Panc1 (cell line): Measurements from ENCODE around the gene ANKH. TPM values are rescaled to one million over a fixed set of nuclear protein-coding genes. Genes with fewer than 3 reads are reported as not detected.

Experiments
- ATAC-seq: fragments of 200-7000 bp; cut with Tn5 transposase; 2 replicates; pipeline ENCODE4 v1.9.1; 2020; ENCODE audit warnings: mild to moderate bottlenecking, moderate library complexity
- BruUV-seq: library from RNA; stranded (reverse); fragments of 400-500 nt; replicated peaks from 2 replicates; lab custom pipeline; 2021; lab: Mats Ljungman, UMichigan
- CTCF ChIA-PET: fragments of 300-600 bp; sonication (Branson Sonifier 250); formaldehyde crosslinking; loops from one replicate; lab custom pipeline; 2022; ENCODE audit warnings: antibody characterized with exemption; lab: Charles Lee
- POLR2A ChIA-PET: fragments of 300-600 bp; sonication (Branson Sonifier 250); formaldehyde crosslinking; loops from one replicate; lab custom pipeline; 2022; ENCODE audit warnings: antibody characterized with exemption; lab: Charles Lee
- DNase-seq: peaks from one replicate; pipeline ENCODE4 v3.0.0-alpha.2; 2010; ENCODE audit warnings: low read depth, low spot score
- H3K27ac ChIP-seq: 2 replicates; pipeline ENCODE4 v1.5.1; 2011; ENCODE audit warnings: mild to moderate bottlenecking, low read length, inconsistent platforms
- H3K27me3 ChIP-seq: fragments of 200-500 bp; sonication (Bioruptor generic); 2 replicates; pipeline ENCODE4 v1.6.0; 2014; ENCODE audit warnings: low read length, inconsistent platforms; ENCODE audit not compliant: control insufficient read depth, insufficient read depth
- H3K36me3 ChIP-seq: fragments of 200-500 bp; sonication (Bioruptor generic); 2 replicates; pipeline ENCODE4 v1.5.1; 2014; ENCODE audit warnings: inconsistent platforms, mild to moderate bottlenecking, low read length, moderate library complexity; ENCODE audit not compliant: control insufficient read depth, insufficient read depth
- H3K4me1 ChIP-seq: 2 replicates; pipeline ENCODE4 v1.5.1; 2011; ENCODE audit warnings: inconsistent platforms, mild to moderate bottlenecking, low read length, moderate library complexity; ENCODE audit not compliant: control insufficient read depth, insufficient read depth
- H3K4me3 ChIP-seq, 2 experiments: 2 replicates each; pipeline ENCODE4 v1.5.1; 2011 to 2012; ENCODE audit warnings: low read depth in 2 of 2, low read length in 2 of 2, mild to moderate bottlenecking in 2 of 2, inconsistent platforms in 1 of 2, moderate library complexity in 1 of 2
- H3K9me3 ChIP-seq: fragments of 200-500 bp; sonication (Bioruptor generic); 2 replicates; pipeline ENCODE4 v1.5.1; 2014; ENCODE audit warnings: low read depth, mild to moderate bottlenecking, inconsistent platforms, low read length, moderate library complexity; ENCODE audit not compliant: control insufficient read depth, insufficient read depth
- CTCF ChIP-seq: fragments of 450-650 bp; IDR thresholded peaks from 2 replicates; pipeline ENCODE4 v1.5.1; 2017; ENCODE audit warnings: mild to moderate bottlenecking
- POLR2AphosphoS5 ChIP-seq: IDR thresholded peaks from 2 replicates; pipeline ENCODE4 v1.6.1; 2012; ENCODE audit warnings: mild to moderate bottlenecking, low read depth, low read length, moderate library complexity
- REST ChIP-seq, 2 experiments: IDR thresholded peaks; 2 replicates each; pipeline ENCODE4 v1.6.1; 2011 to 2012; ENCODE audit warnings: low read depth in 2 of 2, control low read depth in 1 of 2, low read length in 1 of 2, mild to moderate bottlenecking in 1 of 2, moderate library complexity in 1 of 2; ENCODE audit not compliant: insufficient read depth in 1 of 2
- SIN3A ChIP-seq: IDR thresholded peaks from 2 replicates; pipeline ENCODE4 v1.6.1; 2012; ENCODE audit warnings: low read depth, mild to moderate bottlenecking, low read length, moderate library complexity, borderline replicate concordance; ENCODE audit not compliant: insufficient read depth
- TCF7L2 ChIP-seq: IDR thresholded peaks from 2 replicates; pipeline ENCODE4 v1.6.1; 2011; ENCODE audit warnings: mild to moderate bottlenecking, low read depth, low read length, inconsistent platforms
- in situ Hi-C: cut with HindIII; loops from 2 replicates; pipeline ENCODE4 v1.10.0; 2016; ENCODE audit warnings: low sequenced_read_pairs, low pct_unique_long_range_greater_than_20kb
- intact Hi-C: fragments of 100-400 bp; cut with micrococcal nuclease; formaldehyde crosslinking; loops from one replicate; pipeline ENCODE4 v1.10.0; 2022; ENCODE audit not compliant: unreplicated experiment
- total RNA-seq: library from RNA; stranded (reverse); gene quantifications from one replicate; pipeline ENCODE4 v1.2.1, GENCODE V29; 2021; ENCODE audit not compliant: unreplicated experiment

ANKH gene
- total RNA-seq, 1 experiment from 2014 or later = 11.2 TPM

- TF ChIP-seq TCF7L2 (no peak), CTCF (no peak), POLR2AphosphoS5 (no peak), SIN3A (no peak), REST (IDR thresholded peaks at IDR 0.05; ENCODE audit: insufficient read depth in 1 of 2, low read depth in 2 of 2, low read length in 1 of 2) (no peak)
- ChIA-PET POLR2A (interaction anchor here (0.6 kb wide), 1 partner anchor 83 kb away, joined by 4 read pairs; no protein-coding TSS in a partner anchor), CTCF (no interaction called here)
- H3K27ac ChIP-seq = no peak overlapping the region
- ATAC-seq = no peak
- H3K4me3 ChIP-seq = no peak overlapping the region
- no peaks in the 10 kb centered on the region for H3K27me3 ChIP-seq
- no peaks in the 10 kb centered on the region for H3K9me3 ChIP-seq
- BruUV-seq = no TSS peak
- no peak for DNase-seq
- in situ Hi-C loops = no loop called here
- H3K4me1 ChIP-seq = no peaks in the 10 kb centered on the region
- intact Hi-C loops = no loop called here
- peaks cover 4% of the 10 kb centered on the region for H3K36me3 ChIP-seq
Observed at GRCh38 chr5:14706615-14707021, 165.0 kb downstream of the ANKH start.

- no peaks in the 10 kb centered on the region for H3K27me3 ChIP-seq
- ATAC-seq = no peak
- peaks cover 7% of the 10 kb centered on the region for H3K36me3 ChIP-seq
- no peak for DNase-seq
- in situ Hi-C loops = no loop called here
- TF ChIP-seq TCF7L2 (no peak), CTCF (no peak), POLR2AphosphoS5 (no peak), REST (IDR thresholded peaks at IDR 0.05; ENCODE audit: insufficient read depth in 1 of 2, low read depth in 2 of 2, low read length in 1 of 2) (no peak), SIN3A (no peak)
- intact Hi-C loops = no loop called here
- no peak overlapping the region for H3K27ac ChIP-seq
- H3K4me1 ChIP-seq = no peaks in the 10 kb centered on the region
- H3K4me3 ChIP-seq = no peak overlapping the region
- no TSS peak for BruUV-seq
- ChIA-PET POLR2A (interaction anchor here (0.6 kb wide), 1 partner anchor 1117 kb away, joined by 4 read pairs; no protein-coding TSS in a partner anchor), CTCF (no interaction called here)
- no peaks in the 10 kb centered on the region for H3K9me3 ChIP-seq
Observed at GRCh38 chr5:14705556-14705955, 166.0 kb downstream of the ANKH start.
